Activated CD4-positive, alpha-beta T cell treated with anti-CD3 and anti-CD28 coated beads, Interleukin-10, Interleukin-2, amounts not matched to agents 100 ng/mL and 50 ng/mL, durations not matched to agents 16 hours and 8 hours (primary cell): ENCODE results near the gene FRAS1.
"Not testable (repeated sequence)": the region's sequence is repeated elsewhere in the genome, so short reads cannot be mapped to it uniquely, and the experiment has no call there.

Source experiments
- DNase-seq: peaks from one replicate; pipeline ENCODE4 v3.0.0-alpha.2; 2020

Gene FRAS1

DNA sequence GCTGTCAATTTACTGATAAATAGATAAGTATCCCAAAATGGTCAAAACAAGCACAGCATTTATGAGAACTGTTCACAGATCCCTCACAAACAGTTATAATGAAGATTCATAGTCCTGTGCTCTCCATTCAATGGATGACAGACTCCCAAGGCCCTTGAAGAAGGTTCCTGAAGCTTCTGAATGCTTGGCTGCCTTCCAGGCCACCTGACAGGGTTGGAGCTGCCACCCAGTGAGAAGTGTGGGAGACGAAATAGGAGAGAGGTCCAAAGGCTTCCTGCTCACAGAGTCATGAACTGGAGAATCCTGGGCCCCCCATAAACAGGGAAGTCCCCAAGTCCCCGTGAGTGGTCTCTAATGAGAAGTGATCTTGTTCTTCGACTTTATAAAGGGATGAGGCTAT is 468.4 kb downstream of the FRAS1 start:
- DNase-seq, result no peak

DNA sequence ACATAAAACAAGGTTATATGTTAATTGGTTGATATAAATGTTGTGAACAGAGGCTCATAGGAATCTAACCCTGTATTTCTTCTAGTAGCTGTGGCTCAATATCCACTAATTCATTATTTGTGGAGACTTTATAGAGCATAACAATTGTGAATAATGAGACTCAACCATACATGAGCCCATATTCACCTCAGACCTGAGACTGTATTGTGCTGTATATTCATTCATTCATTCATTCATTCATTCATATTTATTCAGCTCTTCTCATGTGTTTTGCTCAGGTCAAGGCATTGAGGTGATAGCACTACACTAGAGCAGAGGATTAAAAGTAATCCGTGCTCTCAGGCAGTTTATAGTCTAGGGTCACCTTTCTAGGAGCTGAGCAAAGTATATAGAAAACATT is 470.0 kb downstream of the FRAS1 start:
- no peak for DNase-seq

DNA sequence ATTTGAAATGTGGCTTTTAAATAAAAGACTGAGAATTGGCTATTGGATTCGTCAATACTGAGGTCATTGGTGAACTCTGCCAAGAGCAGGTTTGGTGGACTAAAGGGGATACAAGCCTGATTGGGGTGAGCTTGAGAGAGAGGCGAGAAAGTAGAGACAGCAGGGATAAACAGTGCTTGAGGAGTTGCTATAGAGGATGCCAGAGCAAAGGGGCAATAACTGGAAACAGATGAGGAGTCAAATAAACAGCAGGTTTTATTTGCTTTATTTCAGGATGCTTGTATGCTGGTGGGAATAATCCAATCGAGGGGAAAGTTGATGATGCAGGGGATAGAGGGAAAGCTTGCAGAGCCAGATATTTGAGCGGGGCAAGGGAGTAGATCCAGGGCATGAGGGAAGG is 470.4 kb downstream of the FRAS1 start:
- no peak for DNase-seq

DNA sequence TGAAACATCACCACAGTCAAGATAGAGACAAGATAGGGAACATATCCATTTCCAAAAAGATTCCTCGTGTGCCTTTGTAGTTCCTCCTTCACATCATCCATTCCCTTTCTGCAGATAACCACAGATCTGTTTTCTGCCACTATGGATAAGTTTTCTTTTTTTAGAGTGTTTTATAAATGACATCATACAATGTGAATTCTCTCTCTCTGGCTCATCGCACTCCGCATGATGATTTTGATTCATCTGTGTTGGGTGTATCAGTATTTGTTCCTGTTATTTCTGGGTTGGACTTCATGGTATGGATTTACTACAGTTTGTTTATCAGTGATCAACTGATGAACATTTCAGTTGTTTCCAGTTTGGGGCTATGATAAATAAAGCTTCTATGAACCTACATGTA is 471.2 kb downstream of the FRAS1 start:
- no peak for DNase-seq

DNA sequence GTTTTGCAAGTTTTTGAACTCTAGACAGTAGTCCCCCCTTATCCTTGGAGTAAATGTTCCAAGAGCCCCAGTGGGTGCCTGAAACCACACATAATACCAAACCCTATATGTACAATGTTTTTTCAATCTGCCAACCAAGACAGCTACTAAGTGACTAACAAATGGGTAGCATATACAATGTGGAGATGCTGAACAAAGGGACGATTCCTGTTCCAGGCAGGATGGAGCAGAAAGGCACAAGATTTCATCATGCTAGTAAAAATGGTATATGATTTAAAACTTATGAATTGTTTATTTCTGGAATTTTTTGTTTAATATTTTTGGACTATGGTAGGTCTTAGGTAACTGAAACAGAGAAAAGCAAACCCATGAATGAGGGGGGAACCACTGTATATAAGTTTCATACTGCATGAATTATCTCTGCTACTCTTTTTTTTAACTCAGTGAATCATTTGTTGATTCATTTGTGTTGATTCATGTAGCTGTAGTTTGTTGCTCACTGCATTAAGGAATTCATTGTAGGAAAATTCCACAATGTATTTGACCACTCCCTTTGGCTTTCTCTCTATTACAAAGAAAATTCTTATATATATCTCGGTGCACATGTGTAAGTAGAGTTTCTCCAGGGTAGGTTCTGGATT is 472.6 kb downstream of the FRAS1 start:
- no peak for DNase-seq

DNA sequence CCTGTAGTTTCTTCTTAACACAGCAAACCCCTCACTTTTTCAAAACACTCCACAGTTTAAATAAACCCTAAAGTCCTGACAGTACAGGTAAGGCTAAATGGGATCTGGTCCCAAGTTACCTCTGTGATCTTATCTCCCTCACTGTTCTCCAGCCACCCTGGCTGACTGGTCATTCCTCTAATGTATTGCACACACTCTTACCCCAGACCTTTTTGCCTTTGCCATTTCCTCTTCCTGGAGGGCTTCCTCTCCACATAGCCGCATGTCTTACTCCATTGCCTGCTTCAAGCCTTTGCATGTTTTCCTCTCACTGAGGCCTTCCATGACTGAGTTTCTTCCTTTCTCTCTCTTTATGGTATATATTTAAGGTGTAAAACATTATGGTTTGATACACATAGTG is 474.9 kb downstream of the FRAS1 start:
- DNase-seq, result no peak

DNA sequence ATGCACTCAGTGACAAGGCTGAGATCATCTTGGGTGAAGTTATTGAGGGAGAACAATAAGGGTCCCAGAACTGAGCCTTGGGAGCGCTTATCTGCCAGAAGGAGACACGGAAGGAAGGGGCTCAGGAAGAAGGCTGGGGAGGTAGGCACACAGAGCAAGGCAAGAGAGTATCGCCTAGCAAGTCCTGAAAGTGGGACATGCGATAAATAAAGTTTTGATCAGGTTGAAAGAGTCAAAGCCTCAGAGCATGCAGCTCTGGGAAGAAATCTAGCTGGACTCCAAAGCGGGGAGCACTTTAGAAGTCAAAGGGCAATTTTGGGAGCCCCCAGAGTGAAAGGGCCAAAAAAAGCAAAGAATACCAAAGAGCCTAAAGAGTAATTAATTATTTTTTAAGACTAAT is 476.7 kb downstream of the FRAS1 start:
- no peak for DNase-seq

DNA sequence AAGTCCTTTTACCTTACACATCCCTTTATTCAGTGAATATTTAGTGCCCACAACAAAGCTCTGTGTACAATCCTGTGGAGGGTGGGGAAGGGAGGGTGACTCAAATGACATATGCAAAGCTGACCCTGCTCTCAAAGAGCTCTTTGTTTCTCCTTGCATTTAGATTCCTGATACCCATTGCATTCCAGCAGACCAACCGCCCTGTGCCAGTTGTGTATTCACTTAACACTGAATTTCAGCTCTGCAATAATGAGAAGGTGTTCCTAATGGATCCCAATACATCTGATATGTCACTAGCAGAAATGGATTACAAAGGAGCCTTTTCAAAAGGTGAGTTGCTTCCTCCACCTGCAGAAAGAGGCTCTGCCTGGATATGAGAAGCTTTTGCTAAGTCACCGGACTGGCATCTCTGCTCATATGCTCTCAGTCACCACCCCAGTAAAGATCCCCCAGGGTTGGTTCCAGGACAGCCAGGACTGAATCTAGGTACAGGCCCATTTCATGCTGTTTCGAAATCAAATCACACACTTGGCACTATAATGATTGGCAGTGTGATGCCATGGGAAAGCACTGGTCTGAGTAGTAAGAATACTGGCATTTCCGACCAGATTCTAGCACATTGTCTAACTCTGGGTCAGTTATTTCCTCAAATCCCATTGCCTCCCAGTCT is 477.3 kb downstream of the FRAS1 start:
- no peak for DNase-seq

DNA sequence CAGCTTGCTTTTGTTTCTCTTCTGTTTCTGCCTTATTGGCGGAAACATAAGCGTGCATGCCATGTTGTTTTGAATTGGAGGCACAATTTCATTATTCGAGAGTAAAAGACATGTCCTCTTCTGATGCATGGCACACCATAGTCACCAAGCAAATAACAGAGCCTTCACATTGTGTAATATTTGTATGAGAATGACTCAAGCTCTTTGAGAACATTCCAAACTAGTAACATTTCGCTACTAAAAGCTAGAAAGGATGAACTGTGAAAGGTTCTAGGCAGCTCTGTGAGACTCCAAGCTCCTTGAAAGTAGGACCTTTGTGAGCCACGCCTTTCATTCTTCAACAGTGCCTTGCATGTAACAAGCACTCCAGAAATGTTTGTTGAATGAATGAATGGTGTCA is 485.2 kb downstream of the FRAS1 start:
- no peak for DNase-seq

DNA sequence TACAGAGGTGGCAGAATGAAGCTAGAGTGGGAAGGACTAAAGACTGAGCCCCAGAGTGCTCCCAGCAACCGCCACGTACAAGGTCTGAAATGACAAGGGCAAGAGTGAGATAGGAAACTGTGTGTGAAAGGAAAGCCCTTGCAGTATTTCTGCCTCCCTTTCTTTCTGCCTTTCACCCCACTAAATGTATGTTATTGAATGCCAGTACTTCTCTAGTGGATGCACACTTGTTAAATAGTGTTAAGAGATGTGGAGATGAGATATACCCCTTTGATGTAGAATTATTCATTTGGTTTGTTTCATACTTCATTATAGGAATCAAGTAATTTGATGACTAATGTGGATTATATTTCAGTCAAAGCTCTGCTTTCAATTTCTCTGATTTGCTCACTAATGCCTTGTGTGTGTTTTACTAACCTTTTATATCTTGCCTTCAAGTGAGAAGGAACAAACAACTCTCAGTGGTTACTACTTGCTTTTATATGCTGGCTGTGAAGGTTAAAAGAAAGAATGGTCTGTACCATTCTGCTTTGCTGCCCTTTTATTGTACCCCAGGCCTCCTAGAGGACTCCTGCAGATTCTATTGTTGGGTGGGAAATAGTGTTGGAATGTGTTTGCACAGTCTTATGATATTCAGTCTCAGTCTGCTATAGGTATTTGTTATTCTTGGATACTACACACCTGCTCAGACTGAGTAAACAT is 486.5 kb downstream of the FRAS1 start:
- peak; percentile 16 for DNase-seq

DNA sequence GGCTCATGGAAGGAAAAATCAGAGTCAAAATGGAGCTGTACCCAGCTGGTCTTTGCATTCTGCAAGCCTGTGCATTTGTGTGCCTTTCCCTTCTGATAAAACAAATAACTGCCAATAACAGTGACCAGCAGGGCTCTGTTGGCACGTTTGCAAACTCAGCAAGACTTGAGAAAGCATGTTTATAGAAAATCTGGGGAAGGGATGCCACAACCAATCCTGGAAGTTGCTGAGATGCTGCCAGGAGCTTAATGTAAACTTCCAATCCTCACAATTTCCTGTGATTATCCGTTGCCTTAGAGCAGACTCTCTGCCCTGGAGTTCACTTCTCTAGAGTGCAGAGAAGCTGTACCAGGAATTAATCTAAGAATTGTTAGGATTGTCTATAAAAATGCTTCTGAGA is 487.6 kb downstream of the FRAS1 start:
- no peak for DNase-seq

DNA sequence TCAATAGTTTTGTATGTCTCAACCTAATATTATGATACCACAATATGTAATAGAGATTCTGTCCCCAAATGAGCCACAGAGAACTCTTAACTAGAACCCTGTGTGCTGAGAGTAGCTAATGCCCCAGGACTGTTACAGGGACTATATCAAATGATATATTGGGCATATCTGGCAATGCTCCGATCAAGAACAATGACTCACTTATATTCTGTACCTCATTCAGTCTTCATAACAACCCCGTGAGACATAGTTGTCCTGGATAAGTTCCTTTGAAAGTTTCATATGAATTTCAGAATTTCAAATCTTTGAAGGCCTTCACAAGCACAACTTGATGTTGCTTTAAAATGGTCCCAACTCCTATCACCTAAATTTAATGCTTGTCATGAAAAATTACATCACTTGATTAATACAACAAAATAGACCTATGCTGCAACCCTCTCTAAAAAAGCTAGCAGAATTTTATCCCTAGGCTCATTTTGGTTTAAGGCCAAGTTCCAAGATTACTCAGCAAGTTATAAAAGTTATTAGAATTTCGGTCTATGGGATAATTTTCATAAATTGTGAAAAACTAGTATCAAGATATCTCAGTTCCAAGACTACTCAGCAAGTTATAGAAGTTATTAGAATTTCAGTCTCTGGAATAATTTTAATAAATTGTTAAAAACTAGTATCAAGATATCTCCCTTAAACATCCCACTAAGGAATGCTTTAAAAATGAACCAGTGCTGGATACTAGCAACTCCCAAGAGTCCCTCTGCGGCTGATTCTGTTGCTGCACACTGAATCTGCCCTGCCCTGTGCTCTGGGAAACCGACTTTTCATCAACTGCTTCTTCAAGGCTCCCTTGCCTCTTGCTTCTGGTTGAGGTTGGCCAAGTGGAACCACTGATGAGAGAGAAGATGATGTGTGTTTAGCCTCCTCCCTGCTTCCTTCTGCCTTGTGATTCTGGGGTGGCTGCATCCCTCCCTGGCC is 488.4 kb downstream of the FRAS1 start:
- no peak for DNase-seq

DNA sequence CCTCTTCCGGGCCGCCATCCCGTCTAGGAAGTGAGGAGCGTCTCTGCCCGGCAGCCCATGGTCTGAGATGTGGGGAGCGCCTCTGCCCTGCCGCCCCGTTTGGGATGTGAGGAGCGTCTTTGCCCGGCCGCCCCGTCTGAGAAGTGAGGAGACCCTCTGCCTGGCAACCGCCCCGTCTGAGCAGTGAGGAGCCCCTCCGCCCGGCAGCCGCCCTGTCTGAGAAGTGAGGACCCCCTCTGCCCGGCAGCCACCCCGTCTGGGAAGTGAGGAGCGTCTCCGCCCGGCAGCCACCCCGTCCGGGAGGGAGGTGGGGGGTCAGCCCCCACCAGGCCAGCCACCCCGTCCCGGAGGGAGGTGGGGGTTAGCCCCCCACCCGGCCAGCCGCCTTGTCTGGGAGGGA is 490.8 kb downstream of the FRAS1 start:
- DNase-seq, result not testable (repeated sequence)

DNA sequence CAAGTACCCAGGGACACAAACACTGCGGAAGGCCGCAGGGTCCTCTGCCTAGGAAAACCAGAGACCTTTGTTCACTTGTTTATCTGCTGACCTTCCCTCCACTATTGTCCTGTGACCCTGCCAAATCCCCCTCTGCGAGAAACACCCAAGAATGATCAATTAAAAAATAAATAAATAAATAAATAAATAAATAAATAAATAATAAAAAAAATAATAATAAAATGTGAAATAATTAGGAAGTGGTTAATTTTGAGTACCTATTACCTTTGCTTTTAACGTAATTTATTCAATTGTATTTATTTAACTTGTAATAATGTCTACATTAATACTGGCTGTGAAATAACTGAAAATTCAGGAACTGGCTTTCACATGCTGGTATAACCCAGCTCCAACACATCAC is 491.8 kb downstream of the FRAS1 start:
- DNase-seq, result not testable (repeated sequence)

DNA sequence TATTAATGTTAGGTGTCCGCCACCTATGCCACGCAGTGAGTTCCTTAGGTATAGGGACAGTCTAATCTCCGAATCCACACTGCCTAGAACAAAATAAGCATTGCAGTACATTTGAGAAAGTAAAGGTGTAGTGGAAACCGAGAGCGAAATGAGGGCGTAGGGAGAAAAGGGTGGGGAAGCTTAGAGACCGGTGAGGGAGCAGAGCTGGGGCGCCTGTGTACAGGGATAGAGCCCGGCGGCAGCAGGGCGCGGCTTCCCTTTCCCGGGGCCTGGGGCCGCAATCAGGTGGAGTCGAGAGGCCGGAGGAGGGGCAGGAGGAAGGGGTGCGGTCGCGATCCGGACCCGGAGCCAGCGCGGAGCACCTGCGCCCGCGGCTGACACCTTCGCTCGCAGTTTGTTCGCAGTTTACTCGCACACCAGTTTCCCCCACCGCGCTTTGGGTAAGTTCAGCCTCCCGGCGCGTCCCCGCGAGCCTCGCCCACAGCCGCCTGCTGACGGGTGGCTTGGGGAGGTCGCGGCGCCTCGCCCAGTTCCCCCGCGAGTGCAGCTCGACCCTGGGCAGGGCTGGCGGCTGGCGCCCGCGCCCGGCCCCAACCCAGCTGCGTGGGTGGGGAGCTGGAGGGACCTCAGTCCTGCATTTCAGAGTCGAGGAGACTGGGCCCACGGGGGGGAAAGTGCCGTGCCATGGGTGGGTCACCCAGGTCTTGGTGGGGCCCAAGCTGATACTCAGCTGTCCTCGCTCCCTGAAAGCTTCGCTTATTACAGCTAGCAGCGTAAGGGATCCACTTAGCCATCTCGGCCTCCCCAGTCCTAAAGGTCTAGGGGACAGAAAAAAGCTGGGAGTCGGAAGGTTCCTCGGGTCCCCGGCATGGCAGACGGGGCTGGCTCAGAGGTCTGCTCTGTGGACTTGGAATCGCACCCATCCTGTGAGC is 494.6 kb downstream of the FRAS1 start, which contains the start of gene ANXA3:
ANXA3 (plus strand) TSS at position 351 of the 932 bp plus-strand sequence. CDS start 2,704 bp downstream, outside the sequence.
- DNase-seq, result peak; percentile 14

DNA sequence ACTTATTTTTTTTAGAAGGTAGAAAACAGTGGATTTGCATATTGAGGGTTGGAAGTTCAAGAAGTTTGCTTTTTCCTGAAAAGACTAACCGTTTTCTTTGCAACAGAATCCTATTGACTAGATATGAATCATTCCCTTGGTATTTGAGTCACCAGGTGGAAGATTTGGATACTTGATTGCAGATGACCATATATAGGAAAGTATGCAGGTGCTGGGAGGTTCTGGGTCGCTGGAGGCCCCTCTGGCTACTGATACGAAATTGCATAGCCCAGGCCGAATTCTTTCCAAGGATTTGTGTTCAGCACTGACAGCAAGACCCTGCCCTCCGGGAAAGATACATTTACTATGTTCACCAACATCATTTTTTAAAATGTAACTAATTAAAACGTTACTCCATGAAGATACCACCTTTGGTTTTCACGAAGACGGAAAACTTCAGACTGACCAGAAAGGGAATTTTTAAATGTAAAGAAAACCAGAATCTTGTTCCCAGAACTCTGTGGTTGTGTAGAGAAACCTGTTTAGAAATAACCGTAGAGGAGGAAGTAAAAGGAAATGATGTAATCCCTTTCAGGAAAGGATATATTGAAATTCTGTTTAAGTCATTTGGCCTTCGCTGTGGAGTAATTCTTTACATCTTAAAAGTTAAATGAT is 495.4 kb downstream of the FRAS1 start:
- peak; percentile 23 for DNase-seq

DNA sequence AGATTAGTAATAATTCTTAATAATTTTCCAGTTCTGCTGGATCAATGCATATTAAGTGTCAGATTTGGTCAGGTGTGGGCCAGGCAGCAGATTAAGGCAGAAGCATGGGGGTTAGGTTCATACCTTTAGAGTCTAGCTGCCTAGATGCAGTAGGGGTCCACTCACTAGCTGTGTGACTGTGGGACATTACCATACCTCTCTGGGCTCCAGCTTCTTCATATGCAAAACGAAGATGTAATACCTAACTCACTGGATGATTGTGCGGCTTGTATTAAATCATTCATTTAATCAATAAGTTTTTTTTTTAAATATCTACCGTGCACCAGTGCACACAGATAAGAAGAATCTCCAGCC is 495.9 kb downstream of the FRAS1 start:
- no peak for DNase-seq

DNA sequence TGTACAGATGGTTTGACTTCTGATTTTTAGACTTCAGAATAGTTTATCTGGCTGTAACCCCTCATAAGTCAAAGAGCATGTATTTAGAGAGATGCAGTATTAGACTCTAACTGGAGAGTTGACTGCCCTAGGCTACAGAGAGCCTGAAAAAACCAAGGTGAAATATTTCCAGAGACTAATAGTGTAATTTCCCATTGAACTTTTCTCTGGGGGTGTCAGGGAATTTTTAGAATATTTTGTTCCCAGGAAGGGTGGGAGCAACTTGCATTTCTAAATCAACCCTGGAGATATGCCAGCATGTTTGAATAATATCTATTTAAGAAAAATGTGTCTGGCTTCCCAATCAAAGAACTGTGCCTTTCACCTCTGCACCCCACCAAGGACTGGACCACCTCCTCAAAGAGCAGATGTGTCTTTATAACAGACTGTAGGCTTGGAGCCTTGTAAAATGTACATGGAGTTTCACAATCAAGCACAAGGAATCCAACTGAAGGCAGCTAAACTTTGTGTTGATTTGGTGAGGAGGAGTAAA is 496.5 kb downstream of the FRAS1 start:
- no peak for DNase-seq

DNA sequence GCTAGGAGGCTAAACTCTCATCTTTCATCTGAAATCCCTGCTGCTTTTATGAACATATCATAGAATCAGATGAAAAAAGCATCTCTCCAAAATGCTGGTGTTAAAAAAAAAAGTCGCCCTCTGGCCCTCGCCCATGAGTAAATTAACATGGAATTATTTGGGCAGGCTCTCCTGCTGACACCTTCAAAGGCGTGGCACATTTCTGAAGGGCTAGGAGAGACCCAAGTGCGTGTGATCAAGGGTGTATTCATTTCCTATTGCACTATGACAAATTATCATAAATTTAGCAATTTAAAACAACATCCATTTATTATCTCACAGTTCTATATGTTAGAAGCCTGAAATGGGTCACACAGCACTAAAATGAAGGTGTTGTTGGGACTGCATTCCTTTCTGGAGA is 499.5 kb downstream of the FRAS1 start:
- no peak for DNase-seq

DNA sequence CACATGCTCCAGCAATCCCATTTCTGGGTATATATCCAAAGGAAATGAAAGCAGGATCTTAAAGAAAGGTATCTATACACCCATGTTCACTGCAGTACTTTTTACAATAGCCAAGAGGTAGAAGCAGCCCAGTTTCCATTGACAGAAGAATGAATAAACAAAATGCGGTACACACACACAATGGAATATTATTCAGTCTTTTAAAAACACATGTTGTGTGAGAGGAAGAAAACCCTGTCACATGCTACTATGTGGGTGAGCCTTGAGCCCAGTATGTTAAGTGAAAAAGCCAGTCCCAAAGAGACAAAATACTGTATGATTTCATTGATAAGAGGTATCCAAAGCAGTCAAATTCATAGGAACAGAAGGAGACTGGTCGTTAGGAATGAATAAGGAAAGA is 500.7 kb downstream of the FRAS1 start:
- no peak for DNase-seq

DNA sequence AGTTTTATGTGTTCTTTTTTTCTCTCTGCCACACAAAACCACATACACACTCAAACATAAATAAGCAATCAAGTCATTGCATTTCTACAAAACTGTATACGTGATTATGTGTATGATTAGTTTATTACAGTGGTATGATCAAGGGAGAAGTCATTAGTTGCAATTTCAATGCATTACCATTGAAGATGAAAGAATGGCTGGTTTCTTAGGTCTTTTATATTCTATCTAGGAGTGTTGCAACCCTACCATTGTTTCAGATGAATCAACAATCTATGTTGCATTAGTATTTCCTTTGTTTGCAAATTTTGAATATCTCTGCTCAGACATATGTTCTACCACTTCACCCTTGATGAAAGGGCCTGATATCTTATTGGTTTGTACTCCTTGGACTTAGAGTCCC is 501.3 kb downstream of the FRAS1 start:
- DNase-seq, result no peak
